HPDE6-E6E7 (cell line): ENCODE data around the gene TMEM238.
"Not testable (repeated sequence)": the region's sequence is repeated elsewhere in the genome, so short reads cannot be mapped to it uniquely, and the experiment has no call there.

Source experiments
- DNase-seq: peaks from one replicate; pipeline ENCODE4 v3.0.0; 2011; ENCODE audit warnings: missing footprints; ENCODE audit errors: extremely low spot score

Gene TMEM238

DNA sequence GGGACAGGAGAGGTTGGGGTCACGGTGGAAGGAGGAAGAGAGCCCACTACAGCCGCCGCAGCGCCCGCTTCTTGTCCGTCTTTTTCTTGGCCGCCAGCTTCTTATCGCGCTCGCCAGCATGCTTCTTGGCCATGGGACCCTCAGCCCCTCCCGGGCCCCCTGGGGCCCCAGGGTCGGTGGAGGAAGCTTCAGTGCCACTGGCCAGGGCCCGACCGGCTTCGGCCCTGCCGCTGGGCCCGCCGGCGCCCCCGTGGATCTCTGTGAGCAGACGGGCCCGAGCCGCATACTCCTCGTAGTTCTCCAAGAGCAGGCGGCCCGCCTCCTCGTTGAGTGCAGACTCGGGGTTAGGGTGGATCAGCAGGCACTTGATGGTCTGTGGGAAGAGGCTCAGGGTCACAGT is 17.3 kb upstream of the TMEM238 start:
- not testable (repeated sequence) for DNase-seq

DNA sequence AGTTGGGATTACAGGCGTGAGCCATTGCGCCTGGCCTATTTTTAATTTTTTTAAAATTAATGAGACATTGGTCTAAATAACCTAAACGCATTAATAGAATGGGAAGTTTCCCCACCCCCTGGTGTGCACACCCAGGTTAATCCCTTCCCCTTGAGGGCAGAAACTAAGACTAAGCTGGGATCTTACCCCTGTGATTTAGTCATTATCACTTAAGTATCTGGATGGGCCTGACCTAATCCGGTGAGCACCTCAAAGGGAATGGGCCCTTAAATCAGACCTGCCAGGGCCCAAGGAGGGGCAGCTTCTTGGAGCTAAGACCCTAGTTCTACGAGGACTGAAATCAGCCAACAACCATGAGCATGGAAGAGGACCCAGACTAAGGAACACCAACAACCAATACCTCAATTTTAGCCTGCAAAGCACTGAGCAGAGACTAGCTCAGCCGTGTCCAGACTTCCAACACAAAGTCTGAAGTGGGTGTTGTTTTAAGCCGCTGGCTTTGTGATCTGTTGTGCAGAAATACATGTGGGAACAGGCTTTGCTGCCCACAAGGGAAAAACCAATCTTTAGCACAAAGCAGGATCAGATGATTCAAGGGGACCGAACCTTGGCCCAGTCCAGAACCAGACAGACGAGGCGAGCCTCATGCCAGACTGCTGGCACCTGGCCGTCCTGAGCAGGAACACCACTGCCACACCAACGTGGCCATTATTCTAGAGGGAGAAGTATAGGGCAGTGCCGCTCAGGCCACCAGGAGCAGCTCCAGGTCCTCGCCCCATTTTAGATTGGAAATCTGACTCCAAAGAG is 16.4 kb upstream of the TMEM238 start:
- DNase-seq = no peak

DNA sequence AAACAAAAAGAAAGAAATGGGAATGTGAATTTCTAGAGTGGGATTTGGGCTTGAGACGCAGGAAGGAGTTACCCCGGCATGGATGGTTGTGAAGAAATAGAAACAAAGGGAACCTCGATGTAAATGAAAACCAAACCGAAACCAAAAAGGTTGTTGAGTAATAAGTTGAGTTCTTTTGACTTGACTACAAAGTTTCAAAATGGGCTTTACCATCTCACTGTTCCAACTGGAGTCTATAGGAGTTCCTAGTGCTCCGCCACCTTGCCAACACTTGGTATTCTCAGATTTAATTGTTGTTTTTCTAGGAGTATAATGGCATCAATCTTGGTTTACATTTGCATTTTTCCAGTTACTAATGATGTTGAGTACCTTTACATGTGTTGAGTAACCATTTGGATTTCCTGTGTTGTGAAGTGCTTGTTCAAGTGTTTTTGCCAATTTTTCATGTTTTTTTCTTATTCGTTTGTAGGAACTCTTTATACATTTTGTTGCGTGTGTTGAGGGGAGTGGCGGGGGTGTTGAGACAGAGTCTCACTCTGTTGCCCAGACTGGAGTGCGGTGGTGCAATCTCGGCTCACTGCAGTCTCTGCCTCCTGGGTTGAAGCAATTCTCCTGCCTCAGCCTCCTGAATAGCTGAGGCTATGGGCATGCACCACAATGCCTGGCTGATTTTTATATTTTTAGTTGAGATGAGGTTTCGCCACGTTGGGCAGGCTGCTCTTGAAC is 14.3 kb upstream of the TMEM238 start:
- no peak for DNase-seq

DNA sequence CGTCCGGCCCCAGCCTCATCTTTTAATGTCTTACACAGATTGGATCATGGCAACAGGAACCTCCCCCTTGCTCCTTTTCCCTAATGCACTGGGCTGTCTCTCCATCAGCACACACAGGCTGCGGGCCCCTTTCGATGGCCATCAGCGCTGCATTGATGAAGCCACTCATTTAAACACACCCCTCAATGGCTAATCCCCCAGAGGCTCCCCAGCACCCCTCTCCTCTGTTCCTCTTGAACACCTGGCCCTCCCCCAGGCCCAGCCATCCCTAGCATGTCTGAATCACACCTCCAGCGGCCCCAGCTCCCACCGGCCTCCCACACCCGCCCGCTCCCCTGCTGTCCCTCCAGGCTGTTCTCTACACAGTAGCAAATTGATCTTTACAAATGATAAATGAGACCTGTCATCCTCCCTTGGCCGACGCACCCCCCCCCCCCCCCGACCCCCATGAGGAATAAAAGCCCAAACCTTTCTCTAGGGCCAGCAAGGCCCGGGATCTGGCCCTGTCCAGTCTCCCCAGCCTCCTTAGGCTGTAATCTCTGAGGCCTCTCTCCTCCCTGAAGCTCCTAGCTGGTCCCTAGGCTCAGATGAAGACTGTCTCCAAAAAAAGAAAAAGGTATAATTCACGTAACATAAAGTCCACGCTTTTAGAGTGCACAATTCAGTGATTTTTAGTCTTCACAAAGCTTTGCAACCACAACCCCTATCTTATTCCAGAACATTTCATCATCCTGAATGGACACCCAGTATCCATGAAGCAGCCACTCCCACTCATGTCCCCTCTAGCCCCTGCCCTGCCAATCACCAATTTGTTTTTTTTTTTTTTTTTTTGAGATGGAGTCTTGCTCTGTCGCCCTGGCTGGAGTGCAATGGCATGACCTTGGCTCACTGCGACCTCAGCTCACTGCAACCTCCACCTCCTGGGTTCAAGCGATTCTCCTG is 9.0 kb upstream of the TMEM238 start:
- DNase-seq = no peak

DNA sequence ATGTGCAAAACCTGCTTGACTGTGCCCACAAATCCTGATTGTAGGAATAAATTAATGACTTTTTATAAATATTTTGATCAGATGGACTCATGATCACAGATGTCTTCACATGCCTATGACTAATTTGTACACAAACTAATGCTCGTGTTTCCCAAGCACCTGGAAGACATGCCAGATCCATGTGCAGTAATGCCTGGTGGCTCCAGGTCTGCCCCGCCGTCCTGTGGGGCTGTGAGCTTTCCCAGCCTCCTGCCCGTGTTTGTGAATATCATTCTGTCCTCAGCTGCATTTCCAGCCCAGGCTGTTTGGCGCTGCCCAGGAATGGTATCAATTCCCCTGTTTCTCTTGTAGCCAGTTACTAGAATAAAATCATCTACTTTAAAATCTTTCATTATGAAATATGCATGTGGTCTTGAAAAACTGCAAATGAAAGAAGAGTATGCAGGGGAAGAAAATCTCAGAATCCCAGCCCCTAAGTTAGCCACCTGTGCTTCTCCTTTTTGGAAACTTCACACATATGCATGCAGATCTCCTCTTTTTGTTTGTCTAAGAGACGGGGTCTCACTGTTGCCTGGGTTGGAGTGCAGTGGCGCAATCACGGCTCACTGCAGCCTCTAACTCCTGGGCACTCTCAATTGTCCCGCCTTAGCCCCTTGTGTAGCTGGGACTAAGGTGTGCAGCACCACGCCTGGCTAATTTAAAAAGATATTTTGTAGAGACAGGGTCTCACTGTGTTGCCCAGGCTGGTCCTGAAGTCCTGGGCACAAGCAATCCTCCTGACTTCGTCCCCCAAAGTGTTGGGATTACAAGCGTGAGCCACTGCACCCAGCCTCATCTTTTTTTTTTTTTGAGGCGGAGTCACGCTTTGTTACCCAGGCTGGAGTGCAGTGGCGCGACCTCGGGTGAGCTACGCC is 7.9 kb upstream of the TMEM238 start:
- no peak for DNase-seq

DNA sequence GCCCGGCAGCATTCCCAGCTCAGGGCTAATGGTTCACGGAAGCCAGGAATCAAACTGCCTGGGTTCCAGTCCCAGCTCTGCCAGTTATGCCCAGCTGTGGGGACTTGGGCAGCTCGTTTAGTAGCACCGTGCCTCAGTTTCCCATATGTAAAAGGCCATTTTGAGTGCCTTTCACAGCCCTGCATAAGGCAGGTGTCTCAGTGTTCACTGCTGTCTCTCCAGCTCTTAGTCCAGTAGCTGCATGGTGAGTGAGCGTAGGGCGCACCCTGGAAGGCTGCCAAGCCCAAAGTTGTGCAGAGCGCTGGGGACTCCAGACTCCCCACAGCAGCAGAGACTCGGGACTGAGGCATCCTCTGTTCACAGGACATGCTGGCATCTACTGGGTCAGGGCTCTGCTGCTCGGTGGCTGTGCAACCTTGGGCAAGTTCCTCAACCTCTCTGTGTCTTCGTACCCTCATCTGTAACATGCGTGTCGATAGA is 7.1 kb upstream of the TMEM238 start:
- no peak for DNase-seq

DNA sequence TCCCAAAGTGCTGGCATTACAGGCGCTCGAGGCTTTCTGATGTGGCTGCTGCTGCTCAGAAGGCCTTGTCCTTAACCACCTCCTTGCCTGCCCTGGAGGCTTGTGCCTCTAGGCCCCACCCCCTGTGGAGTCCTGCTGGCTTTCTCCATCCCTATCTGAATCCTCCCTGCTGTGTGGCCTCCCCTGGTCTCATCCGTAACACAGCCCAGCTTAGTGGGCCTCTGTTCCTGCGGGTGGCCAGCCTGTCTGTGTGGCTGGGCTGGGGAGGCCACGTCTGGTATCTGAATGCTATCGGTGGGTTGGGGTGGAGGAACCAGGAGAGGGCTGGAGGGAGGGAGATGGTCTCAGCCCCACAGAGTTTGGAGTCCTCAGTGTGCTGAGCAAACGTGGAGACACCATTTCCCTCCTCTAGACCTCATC is 6.4 kb upstream of the TMEM238 start:
- no peak for DNase-seq

DNA sequence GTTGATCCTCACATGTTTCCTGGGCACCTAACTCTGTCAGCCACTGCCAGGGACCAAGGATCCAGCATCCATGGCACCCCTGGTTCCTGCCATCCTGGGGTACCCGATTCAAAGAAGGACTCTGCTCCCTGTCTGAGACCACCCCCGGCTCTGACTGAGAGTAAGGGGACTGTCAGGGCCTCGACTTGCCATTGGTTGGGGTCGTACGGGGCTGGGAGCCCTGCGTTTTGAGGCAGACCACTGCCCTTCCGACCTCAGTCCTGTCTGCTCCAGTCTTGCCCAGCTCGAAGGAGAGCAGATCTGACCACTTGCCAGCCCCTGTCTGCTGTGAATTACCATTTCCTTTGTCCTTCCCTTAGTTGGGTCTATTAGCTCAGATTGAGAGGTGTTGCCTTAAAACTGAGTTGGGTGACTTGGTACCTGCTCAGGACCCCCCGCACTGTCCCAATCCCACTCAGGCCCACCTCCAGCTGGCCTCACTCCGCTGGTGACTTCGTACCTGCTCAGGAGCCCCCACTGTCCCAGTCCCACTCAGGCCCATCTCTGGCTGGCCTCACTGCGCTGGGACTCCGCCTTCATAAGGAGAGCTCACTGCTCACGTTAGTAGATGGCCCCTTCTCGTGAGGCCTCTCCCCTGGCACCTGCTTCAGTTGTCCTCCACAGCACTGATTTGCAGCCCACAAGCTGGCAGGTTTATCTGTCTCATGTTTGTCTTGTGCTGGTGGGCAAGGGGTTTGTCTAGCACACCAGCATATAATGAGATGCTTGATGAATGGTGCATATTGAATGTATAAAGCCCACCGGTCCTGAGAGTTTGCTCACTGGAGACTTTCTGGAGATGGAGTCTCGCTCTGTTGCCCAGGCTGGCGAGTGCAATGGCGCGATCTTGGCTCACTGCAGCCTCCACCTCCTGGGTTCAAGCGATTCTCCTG is 5.6 kb upstream of the TMEM238 start:
- DNase-seq = no peak

DNA sequence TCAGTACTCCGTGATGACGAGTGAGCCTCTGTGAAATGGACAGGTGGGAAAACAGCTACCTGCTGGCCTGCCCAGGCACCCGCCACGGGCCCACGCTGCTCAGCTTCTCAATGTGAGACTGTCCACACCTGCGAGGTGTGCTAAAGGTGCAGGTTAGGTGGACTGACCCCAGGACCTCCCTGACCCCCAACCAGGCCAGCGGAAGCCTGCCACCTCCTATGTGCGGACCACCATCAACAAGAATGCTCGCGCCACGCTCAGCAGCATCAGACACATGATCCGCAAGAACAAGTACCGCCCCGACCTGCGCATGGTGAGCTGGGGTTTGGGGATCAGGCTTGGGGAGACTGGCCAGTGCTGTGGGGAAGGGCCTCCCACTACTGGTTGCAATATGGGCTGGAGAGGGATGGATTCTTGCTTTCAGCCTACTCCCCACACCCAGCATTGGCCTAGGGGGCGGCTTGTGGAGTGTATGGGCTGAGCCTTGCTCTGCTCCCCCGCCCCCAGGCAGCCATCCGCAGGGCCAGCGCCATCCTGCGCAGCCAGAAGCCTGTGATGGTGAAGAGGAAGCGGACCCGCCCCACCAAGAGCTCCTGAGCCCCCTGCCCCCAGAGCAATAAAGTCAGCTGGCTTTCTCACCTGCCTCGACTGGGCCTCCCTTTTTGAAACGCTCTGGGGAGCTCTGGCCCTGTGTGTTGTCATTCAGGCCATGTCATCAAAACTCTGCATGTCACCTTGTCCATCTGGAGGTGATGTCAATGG is 3.8 kb upstream of the TMEM238 start:
- DNase-seq = no peak

DNA sequence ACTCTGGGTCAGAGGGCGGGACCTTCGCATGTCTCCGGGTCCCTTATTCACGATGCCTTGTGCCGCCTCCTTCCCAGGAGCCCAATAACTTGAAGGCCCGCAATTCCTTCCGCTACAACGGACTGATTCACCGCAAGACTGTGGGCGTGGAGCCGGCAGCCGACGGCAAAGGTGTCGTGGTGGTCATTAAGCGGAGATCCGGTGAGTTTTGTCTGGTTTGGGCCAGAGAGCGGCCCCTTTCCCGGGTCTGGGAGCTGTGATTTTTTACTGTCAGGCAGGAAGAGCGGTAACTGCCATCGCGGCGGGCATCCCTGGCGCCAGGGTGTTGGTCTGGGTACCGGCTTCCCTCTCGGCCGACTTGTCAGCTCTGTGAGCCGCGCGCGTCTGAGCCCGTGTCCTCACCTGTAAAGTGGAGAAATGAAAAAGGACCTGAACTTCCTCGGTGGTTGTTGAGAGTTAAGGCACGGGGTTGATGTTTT is 2.4 kb upstream of the TMEM238 start:
- no peak for DNase-seq

DNA sequence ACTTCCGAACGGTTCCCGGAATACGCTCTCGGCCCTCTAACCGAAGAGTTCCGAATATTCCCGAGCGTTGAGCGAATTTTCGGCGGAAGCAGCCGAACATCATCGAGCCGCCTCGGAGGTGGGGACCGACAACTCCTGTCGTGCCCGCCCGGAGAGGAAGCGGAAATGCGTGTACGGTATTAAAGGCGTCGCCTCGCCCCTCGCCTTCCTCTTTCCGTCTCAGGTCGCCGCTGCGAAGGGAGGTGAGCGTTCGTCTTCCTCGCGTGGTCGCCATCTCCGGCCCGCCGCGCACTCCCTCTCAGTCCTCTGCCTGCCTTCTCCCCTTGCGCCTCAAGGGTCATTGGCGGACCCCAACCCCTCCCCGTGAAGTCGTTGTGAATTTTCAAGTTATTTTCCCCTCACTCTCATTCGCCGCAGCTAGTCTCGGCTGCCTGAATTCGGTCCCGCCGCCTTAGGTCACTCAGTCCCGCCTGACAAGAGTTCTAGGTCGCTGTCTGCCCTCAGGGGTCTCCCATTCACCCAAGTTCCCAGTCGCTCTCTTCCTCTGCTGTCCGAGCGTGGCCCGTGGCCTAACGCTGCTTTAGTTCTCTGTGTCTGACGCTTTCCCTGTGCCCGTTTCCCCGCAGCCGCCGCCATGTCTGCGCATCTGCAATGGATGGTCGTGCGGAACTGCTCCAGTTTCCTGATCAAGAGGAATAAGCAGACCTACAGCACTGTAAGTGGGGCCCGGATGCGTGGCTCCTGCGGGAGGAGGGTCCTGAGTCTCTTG is 1.8 kb upstream of the TMEM238 start, which contains the start of gene RPL28:
Gene RPL28 (plus strand): TSS at position 209 of the 769 bp plus-strand sequence. CDS start 426 bp downstream, at position 635.
- DNase-seq = peak; percentile 88

DNA sequence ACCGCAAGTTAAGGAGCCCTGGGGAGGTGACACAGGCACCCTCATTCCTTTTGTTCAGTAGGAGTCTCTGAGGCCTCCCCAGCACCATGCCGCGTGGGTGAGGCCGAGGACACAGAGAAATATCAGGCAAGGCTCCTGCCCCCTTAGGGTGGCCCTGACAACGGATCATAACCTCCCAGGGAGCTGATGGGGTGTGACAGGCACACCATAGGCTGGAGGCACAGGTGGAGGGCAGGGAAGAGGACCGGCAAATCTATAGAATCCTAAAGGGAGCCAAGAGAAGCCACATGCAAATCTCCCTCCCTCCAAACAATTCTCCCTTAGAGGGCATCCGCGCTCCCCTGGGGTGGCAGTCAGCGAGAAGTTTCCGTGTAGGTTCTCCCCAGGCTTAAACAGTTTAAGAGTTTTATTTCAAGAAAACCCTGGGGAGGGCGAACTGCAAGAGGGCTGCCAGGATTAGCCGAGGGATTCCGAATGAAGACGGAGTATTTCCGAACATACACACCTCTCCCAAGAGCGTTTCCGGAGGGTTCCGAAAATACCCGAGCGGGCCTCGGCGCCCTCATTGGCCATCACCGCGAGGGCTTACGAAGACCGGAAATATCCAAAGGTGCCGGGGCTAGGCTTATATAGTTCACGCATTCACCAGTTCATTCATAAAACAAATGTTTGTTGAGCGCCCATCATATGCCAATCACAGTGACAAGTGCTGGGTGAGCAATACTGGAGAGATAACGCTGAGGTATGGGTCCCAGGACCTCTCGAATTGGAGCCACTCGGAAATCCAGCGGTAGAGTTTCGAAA is 1.0 kb upstream of the TMEM238 start:
- peak; percentile 78 for DNase-seq

DNA sequence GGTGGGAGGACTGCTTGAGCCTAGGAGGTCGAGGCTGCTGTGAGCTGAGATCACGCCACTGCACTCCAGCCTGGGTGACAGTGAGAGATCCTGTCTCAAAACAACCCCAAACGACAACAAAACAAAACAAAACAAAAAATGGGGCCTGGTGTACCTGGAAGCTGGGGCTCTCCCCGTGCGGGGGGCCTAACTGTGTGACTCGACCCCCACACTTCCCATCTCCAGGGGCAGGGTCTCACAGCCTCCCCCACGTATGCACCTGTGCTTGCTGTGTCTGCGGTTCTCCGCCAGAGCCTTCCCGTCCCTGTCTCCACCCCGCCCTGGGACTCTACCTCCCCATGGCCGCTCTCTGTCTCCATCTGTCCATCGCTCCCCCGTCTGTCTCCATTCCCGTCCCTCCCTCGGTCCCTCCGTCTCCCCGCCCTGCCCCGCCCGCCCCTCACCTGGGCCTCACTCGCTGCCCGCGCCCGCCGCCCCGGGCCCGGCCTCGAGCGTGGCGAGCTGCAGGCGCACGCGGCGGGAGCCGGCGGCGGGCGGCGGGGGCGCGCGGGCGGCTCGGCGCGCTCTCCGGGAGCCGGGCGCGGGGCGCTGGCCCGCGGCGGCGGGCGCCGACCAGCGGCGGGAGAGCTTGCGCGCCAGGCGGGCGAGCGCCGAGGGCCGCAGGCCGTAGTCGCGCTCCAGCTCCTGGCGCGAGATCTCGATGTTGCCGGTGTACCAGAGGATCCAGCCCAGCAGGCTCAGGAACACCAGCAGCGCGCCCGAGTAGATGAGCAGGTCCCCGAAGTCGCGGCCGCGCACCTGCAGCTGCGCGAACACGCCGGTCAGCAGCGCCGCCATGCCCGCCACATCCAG is 587 bp downstream of the TMEM238 start:
- DNase-seq = no peak

DNA sequence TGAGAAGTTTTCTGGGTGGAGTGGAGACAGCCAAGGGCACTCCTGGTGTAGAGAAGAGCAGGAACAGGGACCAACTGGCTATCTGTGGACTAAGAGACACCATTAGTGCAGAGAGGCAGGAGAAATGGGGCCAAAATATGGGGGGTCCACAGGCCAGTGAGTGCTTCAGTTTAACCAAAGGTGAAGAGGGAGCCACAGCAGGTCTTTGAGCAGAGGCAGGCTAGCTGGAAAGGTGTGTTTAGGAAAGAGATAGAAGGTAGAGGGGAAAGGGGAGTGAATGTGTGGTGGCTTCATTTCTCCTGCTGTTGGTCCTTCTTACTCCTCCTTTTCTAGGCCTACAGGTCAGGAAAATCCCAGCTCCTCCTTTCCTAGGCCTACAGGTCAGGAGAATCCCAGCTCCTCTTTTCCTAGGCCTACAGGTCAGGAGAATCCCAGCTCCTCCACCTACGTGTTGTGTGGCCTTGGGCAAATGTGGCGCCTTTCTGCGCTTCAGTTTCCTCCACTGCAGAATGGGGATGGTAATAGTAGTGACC is 1.5 kb downstream of the TMEM238 start:
- DNase-seq = no peak

DNA sequence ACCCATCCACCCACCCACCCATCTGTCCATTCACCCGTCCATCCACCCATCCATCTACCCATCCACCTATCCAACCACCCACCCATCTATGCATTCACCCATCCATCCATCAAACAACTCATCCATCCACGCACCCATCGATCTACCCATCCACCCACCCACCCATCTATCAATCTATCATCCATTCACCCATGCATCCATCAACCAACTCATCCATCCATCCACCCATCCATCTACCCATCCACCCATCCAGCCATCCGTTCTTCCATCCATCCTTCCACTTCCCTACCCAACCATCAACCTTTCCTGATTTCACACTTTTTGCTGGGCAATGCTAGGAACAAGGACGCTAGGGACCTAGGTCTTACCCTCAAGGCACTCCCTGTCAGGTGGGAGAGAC is 2.1 kb downstream of the TMEM238 start:
- no peak for DNase-seq

DNA sequence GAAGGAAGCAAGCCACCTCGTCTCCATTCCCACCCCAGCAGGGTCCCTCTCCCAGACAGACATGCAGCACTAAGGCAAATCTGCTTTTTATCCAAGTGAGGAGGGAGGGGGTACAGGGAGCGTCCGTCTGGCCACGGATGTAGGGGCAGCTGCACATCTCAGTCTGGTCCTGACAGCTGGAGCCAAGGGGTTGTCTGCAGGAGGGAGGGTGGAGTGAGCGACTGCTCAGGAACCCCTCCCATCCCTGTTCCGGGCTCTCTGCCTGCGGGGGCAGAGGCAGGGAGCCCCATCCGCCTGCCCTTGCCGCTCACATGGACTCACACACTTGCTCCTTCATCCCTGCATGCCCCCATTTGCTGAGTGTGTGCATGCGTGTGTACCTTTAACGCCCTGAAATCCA is 4.9 kb downstream of the TMEM238 start:
- DNase-seq = no peak
